Stomach (tissue), 9 donors: ENCODE results near the gene MLH3. TPM values are rescaled to one million over a fixed set of nuclear protein-coding genes. Genes with fewer than 3 reads are reported as not detected.

Source experiments
- DNase-seq, 2 donors: peaks; one replicate each; pipeline versions ENCODE4 v3.0.0 to v3.0.0-alpha.2; 2013 to 2019
- H3K27ac ChIP-seq, 5 donors: fragments of 200-600 bp in 4 of 5; sonication (generic) in 4 of 5; one replicate each; pipeline ENCODE4 v1.5.1; 2013 to 2019; ENCODE audit warnings: mild to moderate bottlenecking in 1 of 5, moderate library complexity in 1 of 5
- H3K27me3 ChIP-seq, 3 donors: fragments of 200-600 bp; sonication (generic); one replicate each; pipeline ENCODE4 v1.5.1; 2017 to 2019; ENCODE audit warnings: mixed run types in 1 of 3
- H3K36me3 ChIP-seq, 4 donors: fragments of 200-600 bp; sonication (generic); 1 replicate in 3 of 4; 2 replicates in 1 of 4; pipeline ENCODE4 v1.5.1; 2016 to 2019
- H3K4me1 ChIP-seq, 4 donors: fragments of 200-600 bp; sonication (generic); one replicate each; pipeline ENCODE4 v1.5.1; 2016 to 2019
- H3K4me3 ChIP-seq, 4 donors: fragments of 200-600 bp; sonication (generic) in 3 of 4; one replicate each; pipeline ENCODE4 v1.5.1; 2016 to 2019; ENCODE audit warnings: mild to moderate bottlenecking in 1 of 4
- H3K9me3 ChIP-seq, 4 donors: fragments of 200-600 bp; sonication (generic); one replicate each; pipeline ENCODE4 v1.5.1; 2016 to 2019
- CTCF ChIP-seq, 7 experiments: fragments of 450-650 bp in 4 of 7; fragments of 200-600 bp in 3 of 7; sonication (generic) in 3 of 7; IDR thresholded peaks; one replicate each; pipeline ENCODE4 v1.5.1; 2016 to 2019; ENCODE audit warnings: antibody characterized with exemption in 7 of 7, control low read depth in 2 of 7, mild to moderate bottlenecking in 1 of 7
- EP300 ChIP-seq: sonication (generic); formaldehyde crosslinking; IDR thresholded peaks from one replicate; pipeline ENCODE4 v1.6.1; 2017; ENCODE audit warnings: antibody characterized with exemption
- POLR2A ChIP-seq, 4 donors: fragments of 450-650 bp; IDR thresholded peaks; one replicate each; pipeline ENCODE4 v1.6.1; 2016; ENCODE audit warnings: antibody characterized with exemption in 4 of 4, control low read depth in 2 of 4, mild to moderate bottlenecking in 1 of 4, moderate library complexity in 1 of 4
- POLR2AphosphoS5 ChIP-seq, 3 donors: sonication (generic); formaldehyde crosslinking; IDR thresholded peaks; one replicate each; pipeline ENCODE4 v1.6.1; 2016; ENCODE audit warnings: antibody characterized with exemption in 3 of 3
- WGBS, 5 donors: extraction: QIAGEN DNeasy Blood & Tissue Kit in 3 of 5; methylation state at CpG; one replicate each; pipeline versions ENCODE4 v1.1.5 to v1.1.7; 2013 to 2018; 5-methylcytosine and 5-hydroxymethylcytosine counted together
- intact Hi-C: fragments of 100-400 bp; cut with DNase I; formaldehyde crosslinking; loops from one replicate; pipeline ENCODE4 v1.15.1; 2023; ENCODE audit warnings: low total_unique reads
- polyA plus RNA-seq, 3 donors: library from polyadenylated mRNA; stranded (reverse); fragments of 200-250 nt; gene quantifications; one replicate each; pipeline ENCODE4 v1.2.3, GENCODE V29; 2013
- total RNA-seq, 5 donors: library from RNA; depleted of rRNA; stranded (reverse); fragments of >200 nt; gene quantifications; one replicate each; pipeline versions ENCODE4 v1.1.0 to v1.2.3, GENCODE V29; 2014 to 2016
- donor health status: healthy with polysubstance abuse.
- donor health status: Bipolar disorder and iron deficiency.
- donor health status: healthy.

MLH3 gene
- total and polyA plus RNA-seq, 8 donors: 7.2 to 53.2 (median 18.4) TPM

GRCh38 chr14:74980398-74980730 lies 70.9 kb downstream of the MLH3 start:
- H3K9me3 ChIP-seq: no peaks in the 10 kb centered on the region
- H3K4me3 ChIP-seq: no peak overlapping the region
- H3K36me3 ChIP-seq: no peaks in the 10 kb centered on the region
- DNase-seq: no peak
- H3K27ac ChIP-seq: no peak overlapping the region
- TF ChIP-seq POLR2A (IDR thresholded peaks at IDR 0.05) (no peak), POLR2AphosphoS5 (IDR thresholded peaks at IDR 0.05) (no peak), CTCF (IDR thresholded peaks at IDR 0.05) (no peak), EP300 (no peak)
- intact Hi-C loops: no loop called here
- no peaks in the 10 kb centered on the region for H3K27me3 ChIP-seq
- peaks cover 0 to 9% (median 0%) of the 10 kb centered on the region in 4 donors for H3K4me1 ChIP-seq
- WGBS, 5 donors: 82 to 89% (median 87%) methylated on average over 3 to 4 of the region's 4 CpGs

DNA sequence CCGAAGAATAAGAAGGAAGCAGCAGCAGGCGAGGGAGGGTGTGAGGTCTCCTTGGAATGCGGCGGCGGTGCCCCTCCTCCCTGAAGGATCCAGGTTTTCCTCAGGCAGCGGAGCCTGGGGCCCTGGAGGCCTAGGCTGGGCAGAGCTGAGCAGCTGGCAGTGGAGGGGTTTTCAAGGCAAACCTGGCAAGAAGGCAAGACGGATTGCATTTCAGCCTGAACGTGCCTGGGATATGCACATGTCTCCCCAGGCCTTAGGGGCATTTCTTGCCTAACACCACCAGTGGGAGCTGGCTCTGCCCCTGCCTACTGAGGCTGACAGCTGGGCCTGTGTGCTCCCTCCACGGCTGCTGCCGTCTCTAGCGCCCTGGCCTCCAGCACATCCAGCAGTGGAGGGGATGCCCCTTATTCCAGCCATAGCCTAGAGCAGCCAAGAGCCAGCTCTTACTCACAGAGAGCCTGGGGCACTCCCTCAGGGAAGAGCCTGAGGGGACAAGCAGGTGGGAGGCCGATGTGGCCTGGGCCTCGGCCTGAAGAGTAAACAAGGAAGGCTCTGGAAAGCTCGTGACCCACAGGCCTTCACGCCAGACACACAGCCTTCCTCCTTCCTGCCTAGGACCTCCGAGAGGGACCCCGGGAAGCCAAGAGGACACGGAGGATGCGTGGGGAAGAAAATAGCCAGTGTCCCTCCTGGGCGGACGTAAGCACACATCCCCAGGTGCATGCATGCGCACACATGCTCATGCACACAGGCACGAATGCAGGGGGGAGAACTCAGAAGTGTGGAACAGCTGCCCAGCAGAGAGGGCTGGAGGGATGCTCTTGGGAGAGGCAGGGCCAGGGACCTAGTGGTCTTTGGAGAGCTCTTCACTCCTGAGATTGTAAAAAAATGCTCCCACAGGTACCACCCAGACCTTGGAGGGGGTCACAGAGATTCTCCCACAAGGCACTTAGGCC lies 71.5 kb downstream of the MLH3 start:
- intact Hi-C loops: no loop called here
- TF ChIP-seq POLR2A (IDR thresholded peaks at IDR 0.05) (no peak), POLR2AphosphoS5 (IDR thresholded peaks at IDR 0.05) (no peak), CTCF (IDR thresholded peaks at IDR 0.05) (no peak), EP300 (no peak)
- Histone ChIP-seq H3K27ac (no peak overlapping the region), H3K9me3 (no peaks in the 10 kb centered on the region), H3K4me1 (peaks cover 0 to 11% (median 0%) of the 10 kb centered on the region in 4 donors), H3K4me3 (no peak overlapping the region), H3K27me3 (no peaks in the 10 kb centered on the region), H3K36me3 (no peaks in the 10 kb centered on the region)
- DNase-seq: peak in 1 of 2 donors; percentile 63
- 69 to 77% (median 72%) methylated on average over 20 to 23 of the region's 23 CpGs for WGBS, 5 donors

DNA sequence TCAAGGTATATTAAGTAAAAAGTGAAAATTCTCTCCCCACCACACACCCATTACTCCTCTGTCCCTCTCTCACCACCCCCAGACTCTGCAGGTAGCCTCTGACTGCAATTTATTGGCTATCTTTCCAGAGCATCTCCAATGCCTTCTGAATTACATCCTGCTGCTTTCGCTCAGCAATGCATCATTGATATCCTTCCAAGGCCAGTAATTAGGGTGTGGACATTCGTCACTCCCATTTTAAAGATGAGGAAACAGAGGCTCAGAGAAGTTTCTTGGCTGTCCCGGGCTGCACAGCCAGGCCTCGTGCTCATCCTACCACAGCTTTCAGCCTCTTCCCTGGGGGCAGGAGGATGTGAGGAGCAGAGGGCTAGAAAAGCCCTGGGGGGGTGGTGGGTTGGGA lies 72.2 kb downstream of the MLH3 start:
- WGBS, 5 donors: 75 to 91% (median 87%) methylated on average over 4 of the region's 4 CpGs
- Histone ChIP-seq H3K4me1 (peaks cover 0 to 18% (median 2%) of the 10 kb centered on the region in 4 donors), H3K27ac (no peak overlapping the region), H3K27me3 (no peaks in the 10 kb centered on the region), H3K9me3 (no peaks in the 10 kb centered on the region), H3K36me3 (no peaks in the 10 kb centered on the region), H3K4me3 (no peak overlapping the region)
- TF ChIP-seq EP300: no peak
- DNase-seq: no peak
- intact Hi-C loops: no loop called here

DNA sequence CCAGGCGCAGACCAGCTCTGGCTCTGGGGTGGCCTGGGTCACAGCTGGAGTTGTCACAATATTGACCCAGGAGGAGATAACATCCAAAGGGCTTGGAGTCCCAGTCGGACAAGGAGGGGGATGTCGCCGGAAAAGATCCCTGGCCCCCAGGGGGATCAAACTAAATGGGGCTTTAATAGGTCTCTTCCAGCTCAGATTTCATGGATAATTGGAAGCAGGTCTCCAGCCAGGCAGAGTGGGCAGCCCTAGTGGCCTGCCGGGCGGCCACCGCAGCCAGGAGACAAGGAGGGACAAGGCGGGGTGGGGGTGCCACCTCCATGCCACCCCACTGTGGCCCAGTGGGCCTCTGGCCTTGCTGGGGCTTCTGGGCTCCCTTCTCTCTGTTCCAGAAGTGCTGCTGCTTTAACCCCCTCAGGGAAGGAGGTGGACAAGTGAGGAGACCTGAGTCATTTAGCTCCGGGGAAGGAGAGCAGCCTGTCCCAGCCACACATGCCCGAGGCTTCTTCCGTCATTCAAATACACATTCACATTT lies 72.8 kb downstream of the MLH3 start:
- intact Hi-C loops: no loop called here
- H3K27me3 ChIP-seq: no peaks in the 10 kb centered on the region
- TF ChIP-seq POLR2AphosphoS5 (IDR thresholded peaks at IDR 0.05) (no peak), EP300 (no peak), CTCF (IDR thresholded peaks at IDR 0.05) (no peak), POLR2A (IDR thresholded peaks at IDR 0.05) (no peak)
- peaks cover 0 to 22% (median 5%) of the 10 kb centered on the region in 4 donors for H3K4me1 ChIP-seq
- WGBS, 5 donors: 63 to 86% (median 70%) methylated on average over 7 to 11 of the region's 11 CpGs
- no peak overlapping the region for H3K27ac ChIP-seq
- no peaks in the 10 kb centered on the region for H3K9me3 ChIP-seq
- no peak for DNase-seq
- H3K36me3 ChIP-seq: no peaks in the 10 kb centered on the region
- no peak overlapping the region for H3K4me3 ChIP-seq
